Tibial nerve (tissue), 4 donors: ENCODE measurements around the gene CLMN. TPM values are rescaled to one million over a fixed set of nuclear protein-coding genes. Genes with fewer than 3 reads are reported as not detected.

Source experiments
- DNase-seq, 2 donors: peaks; one replicate each; pipeline ENCODE4 v3.0.0-alpha.2; 2019; ENCODE audit warnings: low spot score in 2 of 2
- H3K27ac ChIP-seq, 4 donors: fragments of 200-600 bp; sonication (generic) in 3 of 4; one replicate each; pipeline ENCODE4 v1.5.1; 2017 to 2019; ENCODE audit warnings: mild to moderate bottlenecking in 1 of 4
- H3K27me3 ChIP-seq, 2 donors: fragments of 200-600 bp; sonication (generic) in 1 of 2; one replicate each; pipeline versions ENCODE4 v1.5.1 to v1.6.0; 2017 to 2019
- H3K36me3 ChIP-seq, 3 donors: fragments of 200-600 bp; sonication (generic); one replicate each; pipeline ENCODE4 v1.5.1; 2018 to 2019
- H3K4me1 ChIP-seq, 4 donors: fragments of 200-600 bp; sonication (generic) in 3 of 4; one replicate each; pipeline ENCODE4 v1.5.1; 2017 to 2019
- H3K4me3 ChIP-seq, 4 donors: fragments of 200-600 bp; sonication (generic) in 3 of 4; one replicate each; pipeline ENCODE4 v1.5.1; 2017 to 2019; ENCODE audit warnings: mild to moderate bottlenecking in 1 of 4, moderate library complexity in 1 of 4
- H3K9me3 ChIP-seq, 4 donors: fragments of 200-600 bp; sonication (generic) in 3 of 4; one replicate each; pipeline ENCODE4 v1.5.1; 2017 to 2019
- CTCF ChIP-seq, 5 experiments: fragments of 200-600 bp in 3 of 5; fragments of 450-650 bp in 2 of 5; sonication (generic) in 3 of 5; IDR thresholded peaks; one replicate each; pipeline ENCODE4 v1.5.1; 2016 to 2019; ENCODE audit warnings: antibody characterized with exemption in 5 of 5, mild to moderate bottlenecking in 3 of 5, moderate library complexity in 2 of 5
- EP300 ChIP-seq, 2 donors: sonication (generic); formaldehyde crosslinking; IDR thresholded peaks; one replicate each; pipeline ENCODE4 v1.6.1; 2017; ENCODE audit warnings: antibody characterized with exemption in 2 of 2, mild to moderate bottlenecking in 1 of 2
- POLR2A ChIP-seq, 2 donors: fragments of 450-650 bp; IDR thresholded peaks; one replicate each; pipeline ENCODE4 v1.6.1; 2017; ENCODE audit warnings: antibody characterized with exemption in 2 of 2, mild to moderate bottlenecking in 2 of 2, moderate library complexity in 2 of 2
- WGBS, 2 donors: methylation state at CpG; one replicate each; pipeline ENCODE4 v1.1.5; 2018; 5-methylcytosine and 5-hydroxymethylcytosine counted together
- total RNA-seq, 4 donors: library from RNA; depleted of rRNA; stranded (reverse); fragments of >200 nt; gene quantifications; one replicate each; pipeline ENCODE4 v1.1.0, GENCODE V29; 2016

Gene CLMN
- total RNA-seq, 4 donors from 2014 or later, result 31.2 to 49.8 (median 40.9) TPM

GRCh38 chr14:95281560-95282176 is 38.0 kb downstream of the CLMN start:
- peaks cover 0 to 27% (median 6%) of the 10 kb centered on the region in 4 donors for H3K4me1 ChIP-seq
- no peak for TF ChIP-seq EP300 (IDR thresholded peaks at IDR 0.05)
- no peak for TF ChIP-seq POLR2A (IDR thresholded peaks at IDR 0.05)
- no peak for TF ChIP-seq CTCF (IDR thresholded peaks at IDR 0.05)
- H3K36me3 ChIP-seq, result no peaks in the 10 kb centered on the region
- H3K27ac ChIP-seq, result peak overlapping the region in 1 of 4 donors; percentile 76
- no peaks in the 10 kb centered on the region for H3K27me3 ChIP-seq
- H3K4me3 ChIP-seq, result no peak overlapping the region
- no peaks in the 10 kb centered on the region for H3K9me3 ChIP-seq
- DNase-seq, result no peak
- 65 to 70% methylated on average over 4 of the region's 4 CpGs for WGBS, 2 donors

DNA sequence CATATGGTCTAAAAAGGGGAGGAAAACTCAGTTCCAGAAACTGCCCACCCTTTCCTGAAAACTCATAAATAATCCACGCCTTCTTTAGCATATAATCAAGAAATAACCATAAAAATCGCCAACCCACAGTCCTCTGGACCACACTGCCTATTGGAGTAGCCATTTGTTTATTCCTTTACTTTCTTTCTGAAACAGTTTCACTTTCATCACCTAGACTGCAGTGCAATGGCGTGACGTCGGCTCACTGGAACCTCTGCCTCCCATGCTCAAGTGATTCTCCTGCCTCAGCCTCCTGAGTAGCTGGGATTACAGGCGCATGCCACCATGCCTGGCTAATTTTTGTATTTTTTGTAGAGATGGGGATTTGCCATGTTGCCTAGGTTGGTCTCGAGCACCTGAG is 44.2 kb downstream of the CLMN start:
- Histone ChIP-seq H3K27ac (no peak overlapping the region), H3K9me3 (no peaks in the 10 kb centered on the region), H3K36me3 (no peaks in the 10 kb centered on the region), H3K27me3 (no peaks in the 10 kb centered on the region), H3K4me3 (no peak overlapping the region), H3K4me1 (peaks cover 0 to 8% (median 1%) of the 10 kb centered on the region in 4 donors)
- TF ChIP-seq POLR2A (IDR thresholded peaks at IDR 0.05), result no peak
- TF ChIP-seq EP300 (IDR thresholded peaks at IDR 0.05), result no peak
- TF ChIP-seq CTCF (IDR thresholded peaks at IDR 0.05), result no peak
- DNase-seq, result no peak
- 95 to 96% methylated on average over 7 of the region's 7 CpGs for WGBS, 2 donors

DNA sequence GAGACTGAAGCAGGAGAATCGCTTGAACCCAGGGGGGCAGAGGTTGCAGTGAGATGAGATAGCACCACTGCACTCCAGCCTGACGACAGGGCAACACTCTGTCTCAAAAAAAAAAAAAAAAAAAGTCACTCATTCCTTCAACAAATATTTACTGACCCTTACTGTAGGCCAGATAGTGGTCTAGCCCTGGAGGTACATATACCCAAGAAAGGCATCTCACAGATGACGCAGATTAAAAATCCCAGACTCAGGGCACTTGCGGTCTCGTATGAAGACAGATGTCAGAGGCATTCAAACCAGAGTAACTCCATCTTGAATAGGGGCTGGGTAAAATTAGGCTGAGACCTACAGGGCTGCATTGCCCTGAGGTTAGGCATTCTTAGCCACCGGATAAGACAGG is 44.8 kb downstream of the CLMN start:
- Histone ChIP-seq H3K36me3 (no peaks in the 10 kb centered on the region), H3K4me3 (no peak overlapping the region), H3K27me3 (no peaks in the 10 kb centered on the region), H3K4me1 (peaks cover 0 to 8% (median 1%) of the 10 kb centered on the region in 4 donors), H3K27ac (no peak overlapping the region), H3K9me3 (no peaks in the 10 kb centered on the region)
- no peak for DNase-seq
- 91 to 92% methylated on average over 6 of the region's 6 CpGs for WGBS, 2 donors
- TF ChIP-seq CTCF (IDR thresholded peaks at IDR 0.05), result no peak
- TF ChIP-seq EP300 (IDR thresholded peaks at IDR 0.05), result no peak
- no peak for TF ChIP-seq POLR2A (IDR thresholded peaks at IDR 0.05)

DNA sequence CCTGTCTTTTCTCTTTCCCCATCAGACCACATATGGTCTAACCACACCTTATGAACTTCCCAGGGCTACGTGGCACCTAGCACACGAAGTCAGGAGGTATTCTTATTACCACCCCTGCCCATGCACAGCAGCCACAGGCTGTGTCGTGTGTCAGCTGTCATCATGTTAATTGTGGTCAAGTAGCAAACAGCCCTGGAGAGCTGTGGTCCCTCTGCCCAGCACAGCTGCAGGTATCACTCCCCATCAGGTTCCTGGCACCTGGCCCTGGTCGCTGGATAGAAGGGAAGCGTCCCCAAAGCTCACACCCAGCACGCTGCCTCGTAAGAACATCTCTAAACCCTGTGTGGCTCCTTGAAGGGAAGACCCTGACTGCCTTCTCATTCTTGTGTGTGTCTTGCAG is 45.4 kb downstream of the CLMN start:
- Histone ChIP-seq H3K27me3 (no peaks in the 10 kb centered on the region), H3K36me3 (no peaks in the 10 kb centered on the region), H3K9me3 (no peaks in the 10 kb centered on the region), H3K4me3 (no peak overlapping the region), H3K4me1 (peaks cover 0 to 8% (median 1%) of the 10 kb centered on the region in 4 donors), H3K27ac (no peak overlapping the region)
- TF ChIP-seq EP300 (IDR thresholded peaks at IDR 0.05), result no peak
- no peak for TF ChIP-seq CTCF (IDR thresholded peaks at IDR 0.05)
- no peak for TF ChIP-seq POLR2A (IDR thresholded peaks at IDR 0.05)
- no peak for DNase-seq
- WGBS, 2 donors, result 89 to 91% methylated on average over 7 of the region's 7 CpGs

DNA sequence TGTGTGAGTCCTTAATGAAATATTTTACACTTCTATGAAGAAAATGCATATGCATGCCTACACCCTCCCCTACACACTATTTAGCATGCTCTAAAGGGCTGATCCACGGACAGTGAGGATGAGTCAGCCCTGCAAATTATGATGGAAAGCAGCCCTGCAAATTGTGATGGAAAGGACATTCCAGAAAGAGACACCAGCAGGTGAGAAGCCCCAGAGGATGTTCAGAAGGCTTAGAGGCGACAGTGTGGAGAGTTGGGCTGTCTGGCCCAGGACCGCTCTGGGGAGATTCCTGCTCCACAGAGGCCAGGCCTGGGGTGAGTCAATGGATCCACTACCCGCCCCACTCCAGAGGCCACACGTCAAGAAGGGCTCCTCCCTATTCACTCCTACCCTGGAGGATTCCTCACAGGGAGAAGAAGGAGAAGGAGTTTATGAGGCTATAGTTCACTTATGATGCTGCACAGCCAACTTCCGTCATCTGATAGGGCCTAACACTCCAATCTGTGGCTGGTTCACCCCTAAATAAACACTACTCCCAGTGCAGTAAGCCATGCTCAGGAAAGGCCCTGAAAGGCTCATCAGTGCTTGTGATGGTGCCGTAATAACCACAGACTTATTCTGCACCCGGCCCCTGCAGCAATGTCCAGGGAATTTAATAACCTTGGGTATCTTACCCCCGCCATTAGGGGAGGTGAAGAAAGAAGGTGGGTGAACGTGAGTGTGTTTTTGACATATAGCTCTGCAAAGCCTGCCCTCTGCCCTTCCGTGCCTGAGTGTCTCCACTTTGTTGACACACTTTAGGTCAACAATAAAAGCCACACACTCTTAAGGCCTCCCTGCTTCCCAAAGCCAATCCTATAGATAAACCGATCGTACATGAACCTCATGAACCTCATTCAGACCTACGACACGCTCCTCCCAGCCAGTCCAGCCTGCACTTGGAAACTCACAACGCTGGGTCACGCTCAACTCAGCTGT is 46.4 kb downstream of the CLMN start:
- H3K27ac ChIP-seq, result no peak overlapping the region
- H3K9me3 ChIP-seq, result no peaks in the 10 kb centered on the region
- TF ChIP-seq EP300 (IDR thresholded peaks at IDR 0.05) (no peak), POLR2A (IDR thresholded peaks at IDR 0.05) (no peak), CTCF (IDR thresholded peaks at IDR 0.05) (no peak)
- no peak for DNase-seq
- H3K4me1 ChIP-seq, result peaks cover 0 to 8% (median 1%) of the 10 kb centered on the region in 4 donors
- H3K36me3 ChIP-seq, result no peaks in the 10 kb centered on the region
- WGBS, 2 donors, result 82 to 84% methylated on average over 17 of the region's 17 CpGs
- no peak overlapping the region for H3K4me3 ChIP-seq
- H3K27me3 ChIP-seq, result no peaks in the 10 kb centered on the region
